HG03060 (cell line): ENCODE measurements around the gene FBRS.
"Not testable (repeated sequence)": the region's sequence is repeated elsewhere in the genome, so short reads cannot be mapped to it uniquely, and the experiment has no call there.

Experiments used
- ATAC-seq: cut with Tn5 transposase; IDR thresholded peaks from one replicate; pipeline ENCODE4 v1.9.1; 2021; ENCODE audit warnings: low read depth, moderate number of reproducible peaks; ENCODE audit not compliant: unreplicated experiment

The FBRS gene

DNA sequence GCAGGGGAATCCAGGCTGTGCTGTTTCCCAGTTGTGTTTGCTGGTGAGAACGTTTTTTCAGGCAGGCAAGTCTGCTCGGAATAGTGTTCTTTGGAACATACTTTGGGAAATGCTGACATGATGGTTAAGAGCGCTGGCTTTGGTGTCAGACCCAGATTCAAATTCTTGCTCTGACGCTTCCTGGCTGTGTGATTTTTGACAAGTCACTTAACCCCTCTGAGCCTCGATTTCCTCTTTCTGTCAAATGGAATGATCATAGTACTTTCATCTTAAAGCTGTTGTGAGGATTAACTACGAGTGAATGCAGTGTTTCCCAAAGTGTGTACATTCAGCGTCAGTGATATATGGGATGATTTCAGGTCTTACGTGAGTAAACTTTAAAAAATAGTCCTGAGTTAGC is 4.8 kb downstream of the FBRS start:
- no peak for ATAC-seq

DNA sequence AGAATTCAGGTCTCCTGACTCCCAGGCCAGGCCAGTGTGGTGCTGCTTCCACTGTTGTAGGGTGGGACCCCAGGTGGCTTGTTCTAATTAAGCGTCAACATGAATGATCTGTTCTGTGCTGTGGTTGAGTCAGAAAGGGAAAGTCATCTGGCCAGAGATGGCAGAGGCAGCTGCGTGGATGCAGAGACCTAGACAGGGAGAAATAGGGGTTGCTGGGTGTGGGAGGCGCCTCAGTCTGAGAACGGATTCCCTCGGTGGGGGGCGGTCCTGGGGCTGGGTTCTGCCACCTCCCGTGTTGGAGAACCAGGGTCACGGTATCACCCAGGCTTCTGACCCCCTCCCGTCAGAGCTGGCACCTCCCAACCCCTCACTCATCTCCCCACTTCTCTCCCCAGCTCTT is 5.6 kb downstream of the FBRS start:
- ATAC-seq: no peak

DNA sequence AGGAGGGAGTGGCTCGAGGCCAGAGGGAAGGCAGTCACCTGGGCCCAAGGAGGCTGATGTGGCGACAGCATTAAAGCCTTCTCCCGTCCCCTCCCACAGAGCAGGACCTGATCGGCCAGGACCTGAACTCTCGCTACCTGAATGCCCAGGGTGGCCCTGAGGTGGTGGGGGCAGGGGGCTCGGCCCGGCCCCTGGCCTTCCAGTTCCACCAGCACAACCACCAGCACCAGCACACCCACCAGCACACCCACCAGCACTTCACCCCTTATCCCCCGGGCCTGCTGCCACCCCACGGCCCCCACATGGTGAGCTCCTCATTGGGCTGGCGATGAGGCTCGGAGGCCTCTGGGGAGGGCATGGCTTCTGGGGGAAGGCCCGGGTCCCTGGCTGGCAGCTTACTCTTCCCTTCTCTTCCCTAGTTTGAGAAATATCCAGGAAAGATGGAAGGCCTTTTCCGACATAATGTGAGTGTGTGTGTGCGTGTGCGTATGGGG is 6.4 kb downstream of the FBRS start:
- ATAC-seq: no peak

DNA sequence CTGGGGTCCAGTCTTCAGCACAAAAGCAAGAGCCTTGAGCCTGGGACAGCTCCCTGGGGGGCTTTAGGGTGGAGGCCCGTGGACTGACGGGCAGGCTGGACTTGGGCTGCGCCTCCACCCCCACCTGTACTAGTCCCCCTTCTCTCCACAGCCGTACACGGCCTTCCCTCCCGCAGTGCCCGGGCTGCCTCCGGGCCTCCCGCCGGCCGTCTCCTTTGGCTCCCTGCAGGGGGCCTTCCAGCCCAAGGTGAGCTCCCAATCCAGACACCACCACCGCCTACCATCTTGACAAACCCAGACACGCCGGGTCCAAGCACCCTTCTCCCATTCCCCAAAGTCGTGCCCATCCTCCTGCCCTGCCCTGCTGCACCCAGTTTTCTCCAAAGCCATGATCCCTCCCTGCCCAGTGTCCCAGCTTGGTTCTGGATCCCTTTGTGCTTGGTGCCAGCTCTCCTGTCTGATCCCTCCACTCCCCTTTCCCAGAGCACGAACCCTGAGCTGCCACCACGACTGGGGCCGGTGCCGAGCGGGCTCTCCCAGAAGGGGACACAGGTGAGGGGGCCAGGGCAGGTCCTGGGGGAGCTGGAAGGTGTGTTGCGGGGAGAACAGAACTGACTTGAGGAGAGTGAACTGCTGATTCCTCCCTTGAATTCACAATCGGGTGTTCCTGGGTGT is 7.1 kb downstream of the FBRS start:
- no peak for ATAC-seq

DNA sequence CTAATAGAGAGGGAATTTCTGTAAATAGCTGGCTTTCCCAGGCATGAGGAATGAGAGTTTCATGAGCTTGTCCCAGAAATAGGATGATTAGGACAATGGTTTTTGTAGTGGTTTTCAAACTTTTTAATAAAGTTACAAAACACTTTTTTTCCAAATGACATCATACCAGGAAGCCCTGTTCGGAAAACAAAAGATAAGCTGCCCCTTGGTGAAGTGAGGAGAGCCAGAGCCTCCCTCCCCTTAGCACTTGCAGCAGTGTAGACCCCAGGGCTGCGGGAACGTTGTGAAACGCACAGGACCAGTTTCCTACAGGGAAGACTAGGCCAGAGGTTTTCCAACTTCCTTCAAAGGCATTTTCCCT is 7.6 kb downstream of the FBRS start:
- no peak for ATAC-seq

DNA sequence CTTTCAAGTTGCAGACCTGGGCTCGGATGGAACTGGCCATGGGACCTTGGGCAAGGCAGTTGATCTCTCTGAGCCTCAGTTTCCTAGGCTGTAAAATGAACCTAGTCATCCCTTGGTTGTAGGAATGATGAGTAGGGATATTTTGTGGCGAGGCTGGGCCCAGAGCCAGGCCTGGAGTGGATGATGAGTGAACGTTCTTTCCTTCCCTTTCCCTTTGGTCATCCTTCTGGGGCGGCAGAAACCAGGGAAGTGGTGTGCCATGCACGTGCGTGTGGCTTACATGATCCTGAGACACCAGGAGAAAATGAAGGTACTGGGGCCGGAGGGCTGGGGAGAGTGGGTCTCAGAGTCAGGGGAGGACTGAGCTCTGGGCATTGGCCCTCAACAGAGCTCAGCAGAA is 8.4 kb downstream of the FBRS start:
- ATAC-seq: no peak

DNA sequence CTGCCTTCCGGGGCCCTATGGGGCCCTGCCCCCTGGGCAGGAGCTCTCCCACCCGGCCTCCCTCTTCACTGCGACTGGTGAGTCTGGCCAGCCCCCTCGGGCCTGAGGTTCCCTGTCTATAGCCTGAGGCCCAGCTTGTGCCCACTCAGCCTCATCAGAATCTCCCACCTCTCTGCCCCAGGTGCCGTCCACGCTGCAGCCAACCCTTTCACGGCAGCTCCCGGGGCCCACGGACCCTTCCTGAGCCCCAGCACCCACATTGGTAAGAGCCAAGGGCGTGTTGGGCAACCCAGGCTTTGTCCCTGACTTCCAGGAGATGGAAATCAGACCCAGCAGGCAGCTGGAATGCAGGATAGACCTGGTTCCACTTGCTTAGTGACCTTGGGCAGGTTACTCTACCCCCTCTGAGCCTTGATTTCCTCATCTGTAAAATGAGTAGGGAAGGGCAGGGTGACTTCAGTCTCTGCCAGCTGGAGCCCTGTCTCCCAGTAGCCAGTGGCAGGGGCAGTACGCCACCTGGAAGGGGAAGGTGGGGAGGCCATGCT is 9.2 kb downstream of the FBRS start:
- no peak for ATAC-seq

DNA sequence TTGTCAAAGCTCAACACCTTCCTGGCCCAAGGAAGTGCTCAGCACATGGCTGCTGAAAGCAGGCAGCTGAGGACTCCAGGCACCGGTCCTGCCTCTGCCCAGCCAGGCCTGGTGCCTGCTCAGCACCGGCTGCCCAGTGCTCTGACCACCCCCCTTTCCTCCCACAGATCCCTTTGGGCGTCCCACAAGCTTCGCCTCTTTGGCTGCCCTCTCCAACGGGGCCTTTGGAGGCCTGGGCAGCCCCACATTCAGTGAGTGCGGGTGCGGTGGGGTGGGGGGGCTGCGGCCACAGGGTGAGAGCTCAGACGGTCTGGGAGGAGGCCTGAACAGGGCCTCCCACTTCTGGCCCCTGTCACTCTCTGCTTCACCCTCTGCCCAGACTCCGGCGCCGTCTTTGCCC is 10.2 kb downstream of the FBRS start:
- ATAC-seq: no peak

DNA sequence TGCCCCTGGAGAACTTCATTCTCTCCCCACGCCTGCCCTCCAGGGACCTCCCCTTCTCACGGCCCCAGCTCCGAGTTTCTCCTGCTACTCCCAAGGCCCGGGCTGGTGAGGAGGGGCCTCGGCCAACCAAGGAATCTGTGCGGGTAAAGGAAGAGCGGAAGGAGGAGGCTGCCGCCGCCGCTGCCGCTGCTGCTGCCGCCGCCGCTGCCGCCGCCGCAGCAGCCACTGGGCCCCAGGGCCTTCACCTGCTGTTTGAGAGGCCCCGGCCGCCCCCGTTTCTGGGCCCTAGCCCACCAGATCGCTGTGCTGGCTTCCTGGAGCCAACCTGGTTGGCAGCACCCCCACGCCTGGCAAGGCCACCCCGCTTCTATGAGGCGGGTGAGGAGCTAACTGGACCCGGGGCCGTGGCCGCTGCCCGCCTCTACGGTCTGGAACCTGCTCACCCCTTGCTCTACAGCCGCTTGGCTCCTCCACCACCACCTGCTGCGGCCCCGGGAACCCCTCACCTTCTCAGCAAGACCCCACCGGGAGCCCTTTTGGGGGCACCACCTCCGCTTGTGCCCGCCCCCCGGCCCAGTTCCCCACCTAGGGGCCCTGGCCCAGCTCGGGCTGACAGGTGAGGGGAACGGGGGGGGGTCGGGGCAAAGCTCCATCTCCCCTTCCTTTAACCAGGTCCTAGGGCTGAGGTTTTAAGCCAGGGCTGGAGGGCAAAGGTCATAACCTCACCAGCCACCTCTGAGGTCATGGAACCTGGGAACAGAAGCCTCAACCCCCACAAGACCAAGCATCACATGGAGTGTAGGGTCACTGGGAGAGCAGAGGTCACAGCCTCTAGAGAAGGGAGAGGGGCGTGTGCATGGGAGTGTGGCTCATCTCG is 11.0 kb downstream of the FBRS start:
- ATAC-seq: no peak

DNA sequence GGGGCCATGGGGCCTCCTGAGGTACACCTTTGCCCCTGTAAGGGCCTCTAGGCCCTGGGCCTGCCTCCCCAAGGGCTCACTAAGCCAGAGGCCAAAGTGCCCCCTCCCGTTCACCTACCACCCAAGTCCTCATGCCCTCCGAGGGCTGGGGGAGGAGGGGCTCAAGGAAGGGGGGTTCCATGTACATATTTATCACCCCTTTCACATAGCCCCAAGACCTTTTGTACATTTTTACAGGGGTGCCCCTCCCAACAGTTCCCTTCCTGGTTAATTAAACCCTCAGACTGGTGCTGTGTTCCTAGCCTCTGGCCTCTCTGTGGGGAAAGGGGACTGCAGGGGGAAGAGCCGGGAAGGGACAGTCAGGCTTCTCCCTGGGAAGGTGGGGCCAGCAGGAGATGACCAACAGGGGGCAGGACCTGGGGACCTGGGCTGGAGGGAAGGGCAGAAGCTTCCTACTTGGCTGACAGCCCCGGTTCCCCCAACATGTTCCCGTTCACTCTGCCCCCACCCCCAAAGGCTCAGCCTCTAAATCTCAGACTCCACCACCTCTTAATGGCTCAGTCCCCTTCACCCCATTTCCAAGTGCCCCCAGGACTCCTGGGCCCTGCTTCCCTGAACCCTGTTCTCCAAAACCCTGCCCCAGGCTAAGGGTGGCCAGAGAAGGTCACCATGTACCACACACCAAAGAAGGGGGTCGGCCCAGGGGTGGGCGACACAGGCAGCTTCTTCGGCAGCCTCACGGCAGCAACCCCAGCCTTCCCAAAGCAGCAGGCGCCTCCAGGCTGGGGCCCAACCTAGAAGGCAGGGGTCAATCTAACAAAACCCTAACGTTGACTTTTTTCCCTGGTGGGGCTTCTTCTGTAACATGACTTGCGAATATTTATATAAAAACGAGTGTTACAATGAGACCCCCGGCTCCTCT is 11.9 kb downstream of the FBRS start:
- ATAC-seq: no peak

DNA sequence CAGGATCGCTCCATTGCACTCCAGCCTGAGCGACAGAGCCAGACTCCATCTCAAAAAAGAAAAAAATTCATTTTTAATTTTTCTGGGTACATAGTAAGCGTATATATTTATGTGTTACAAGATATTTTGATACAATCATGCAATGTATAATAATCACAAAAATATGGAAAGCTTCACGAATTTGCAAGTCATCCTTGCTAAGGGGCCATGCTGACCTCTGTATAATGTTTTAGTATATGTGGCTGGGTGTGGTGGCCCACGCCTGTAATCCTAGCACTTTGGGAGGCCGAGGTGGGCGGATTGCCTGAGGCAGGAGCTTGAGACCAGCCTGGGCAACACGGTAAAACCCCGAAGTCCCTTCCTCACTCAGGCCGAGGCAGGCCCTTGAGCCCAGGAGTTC is 16.9 kb downstream of the FBRS start:
- no peak for ATAC-seq

DNA sequence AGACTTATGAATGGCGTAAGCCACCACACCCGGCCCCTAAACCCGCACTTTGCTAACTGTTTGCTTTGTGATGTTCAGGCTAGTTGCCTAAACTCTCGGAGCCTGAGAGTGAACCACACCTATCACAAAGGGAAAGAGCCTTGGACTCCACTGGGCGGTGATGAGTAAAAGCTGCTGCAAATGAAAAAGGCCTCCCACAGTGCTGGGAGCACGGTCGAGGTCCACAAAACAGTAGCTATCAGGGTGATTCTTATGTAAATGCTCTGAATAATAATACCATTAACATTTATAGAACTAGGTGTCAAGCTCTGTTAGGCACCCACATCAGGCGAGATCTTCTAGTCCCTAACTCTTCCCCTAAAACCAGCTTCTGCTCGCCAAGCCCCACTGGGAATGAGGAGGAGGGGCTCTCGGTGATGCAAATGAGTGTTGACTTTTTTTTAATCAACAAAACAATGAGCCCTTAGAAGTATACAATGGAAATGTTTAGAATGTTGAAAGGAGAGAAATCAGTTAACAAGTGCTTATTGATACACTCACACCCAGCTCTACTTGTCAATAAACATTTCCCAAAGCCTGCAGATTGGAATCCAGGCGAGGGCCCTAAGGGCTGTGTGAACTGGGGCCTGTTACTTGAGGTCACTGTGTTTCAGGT is 19.8 kb downstream of the FBRS start:
- no peak for ATAC-seq

DNA sequence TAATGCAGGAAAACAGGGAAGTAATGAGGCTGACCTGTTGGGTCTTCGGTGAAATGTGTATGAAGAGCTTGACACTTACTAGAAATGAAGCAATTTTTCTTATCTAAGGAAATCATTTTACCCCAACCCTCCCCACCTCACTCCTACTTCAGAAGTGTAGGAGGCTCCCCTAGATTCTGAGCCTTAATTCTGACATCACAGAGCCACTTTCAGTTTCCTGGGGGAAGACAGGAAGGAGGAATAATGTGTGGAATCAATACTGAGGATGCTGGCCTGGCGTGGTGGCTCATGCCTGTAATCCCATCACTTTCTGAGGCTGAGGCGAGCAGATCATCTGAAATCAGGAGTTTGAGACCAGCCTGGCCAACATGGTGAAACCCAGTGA is 20.3 kb downstream of the FBRS start:
- ATAC-seq: no peak

DNA sequence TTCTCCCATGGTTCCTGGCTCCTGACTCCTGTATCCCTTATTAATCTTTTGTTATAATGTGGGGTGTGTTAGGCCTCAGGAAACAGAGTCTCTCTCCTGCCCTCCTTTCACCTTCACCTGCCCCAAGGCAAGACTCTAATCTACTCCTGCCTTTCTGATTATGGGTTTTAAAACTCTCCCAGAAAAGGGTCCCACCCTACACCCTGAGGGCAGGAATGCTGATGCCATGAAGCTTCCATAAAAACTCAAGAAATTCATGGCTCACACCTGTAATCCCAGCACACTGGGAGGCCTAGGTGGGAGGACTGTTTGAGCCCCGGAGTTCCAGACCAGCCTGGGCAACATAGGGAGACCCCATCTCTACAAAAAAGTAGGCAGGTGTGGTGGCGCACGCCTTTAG is 22.1 kb downstream of the FBRS start:
- no peak for ATAC-seq

DNA sequence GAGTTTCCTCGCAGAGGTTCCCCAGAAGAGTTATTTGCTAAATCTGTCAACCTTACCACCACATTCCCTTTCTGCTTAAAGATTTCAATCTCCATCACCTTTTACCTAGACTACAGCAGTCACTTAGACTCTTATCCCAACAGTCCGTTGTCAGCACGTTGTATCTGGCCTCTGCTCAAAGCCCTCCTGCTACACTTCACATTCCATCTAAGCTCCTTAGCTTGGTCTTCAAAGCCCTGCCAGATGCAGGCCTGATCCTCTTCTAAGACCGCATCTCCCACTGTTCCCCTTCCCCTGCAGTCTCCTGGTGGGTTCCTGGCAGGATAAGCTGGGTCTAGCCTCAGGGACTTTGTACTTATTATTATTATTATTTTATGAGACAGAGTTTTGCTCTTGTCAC is 30.5 kb downstream of the FBRS start:
- no peak for ATAC-seq

DNA sequence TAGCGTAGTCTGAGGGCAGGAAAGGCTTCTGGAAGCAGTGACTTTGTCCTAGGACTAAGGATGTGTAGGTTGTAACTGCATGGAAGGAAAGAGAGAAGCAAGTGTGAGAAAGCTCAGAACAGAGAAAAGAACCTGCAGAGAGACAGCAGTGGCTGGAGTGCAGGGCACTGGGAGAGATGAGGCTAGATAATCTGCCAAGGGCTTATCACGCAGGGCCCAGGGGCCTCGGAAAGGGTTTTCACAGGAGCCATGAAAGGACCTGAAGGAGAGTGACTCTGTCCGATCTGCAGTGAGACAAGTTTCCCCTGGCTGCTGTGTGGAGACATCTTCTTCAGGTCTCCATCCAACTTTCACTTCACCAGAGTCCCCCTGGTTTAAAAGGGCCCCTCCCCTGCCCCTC is 33.7 kb downstream of the FBRS start:
- ATAC-seq: no peak

DNA sequence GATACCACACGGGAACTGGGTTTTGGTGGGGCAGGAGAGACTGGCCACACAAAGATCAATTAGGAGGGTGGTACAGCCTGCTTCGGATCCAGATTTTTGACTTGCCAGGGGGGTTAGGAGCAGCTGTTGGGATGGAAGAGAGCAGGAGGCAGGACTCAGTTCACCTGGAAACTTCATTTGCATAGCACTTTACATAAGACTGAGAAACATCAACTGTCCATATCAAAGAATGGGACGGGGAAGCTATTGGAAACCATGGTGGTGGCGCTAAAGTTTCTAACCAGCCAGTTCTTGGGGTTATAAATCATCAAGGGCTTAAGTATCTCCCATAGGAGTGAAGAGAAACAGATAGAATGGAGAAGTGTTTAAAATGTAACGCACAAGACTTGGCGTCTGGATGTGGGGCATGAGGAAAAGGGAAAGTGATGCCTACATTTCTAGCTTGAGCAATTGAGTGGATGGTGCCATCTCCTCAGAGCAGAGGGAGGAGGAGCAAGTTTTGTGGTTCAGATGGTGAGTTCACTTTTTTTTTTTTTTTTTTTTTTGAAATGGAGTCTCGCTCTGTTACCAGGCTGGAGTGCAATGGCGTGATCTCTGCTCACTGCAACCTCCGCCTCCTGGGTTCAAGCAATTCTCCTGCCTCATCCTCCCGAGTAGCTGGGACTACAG is 34.3 kb downstream of the FBRS start:
- ATAC-seq: no peak

DNA sequence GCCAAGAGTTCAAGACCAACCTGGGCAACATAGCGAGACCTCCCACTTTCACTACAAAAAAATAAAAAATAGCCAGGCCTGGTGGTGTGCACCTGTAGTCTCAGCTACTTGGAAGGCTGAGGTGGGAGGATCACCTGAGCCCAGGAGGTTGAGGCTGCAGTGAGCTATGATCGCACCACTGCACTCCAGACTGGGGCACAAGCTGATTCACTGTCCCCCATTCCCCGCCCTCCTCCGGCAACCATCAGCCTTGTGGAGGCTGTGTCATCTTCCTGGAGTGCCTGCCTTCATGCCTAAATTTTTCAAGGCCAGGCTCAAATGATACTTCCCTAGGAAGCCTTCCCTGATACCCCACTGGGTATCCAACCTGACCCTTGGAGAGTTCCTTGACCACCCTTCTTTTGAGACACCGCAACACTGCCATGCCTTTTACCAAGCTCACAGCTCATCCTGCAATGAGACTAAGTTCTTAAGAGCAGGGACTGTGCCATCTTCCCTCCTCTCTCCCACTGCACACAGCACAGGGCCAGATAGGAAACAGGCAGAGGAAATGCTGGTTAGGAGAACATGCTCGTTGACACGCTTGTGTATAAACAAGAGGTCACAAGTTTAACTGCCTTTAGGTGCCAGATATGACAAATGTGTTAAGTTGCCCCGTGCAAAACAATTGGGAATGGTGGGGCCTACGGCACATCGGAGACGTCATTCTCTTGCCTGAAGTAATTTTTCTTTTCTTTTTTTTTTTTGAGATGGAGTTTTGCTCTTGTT is 36.9 kb downstream of the FBRS start:
- no peak for ATAC-seq

DNA sequence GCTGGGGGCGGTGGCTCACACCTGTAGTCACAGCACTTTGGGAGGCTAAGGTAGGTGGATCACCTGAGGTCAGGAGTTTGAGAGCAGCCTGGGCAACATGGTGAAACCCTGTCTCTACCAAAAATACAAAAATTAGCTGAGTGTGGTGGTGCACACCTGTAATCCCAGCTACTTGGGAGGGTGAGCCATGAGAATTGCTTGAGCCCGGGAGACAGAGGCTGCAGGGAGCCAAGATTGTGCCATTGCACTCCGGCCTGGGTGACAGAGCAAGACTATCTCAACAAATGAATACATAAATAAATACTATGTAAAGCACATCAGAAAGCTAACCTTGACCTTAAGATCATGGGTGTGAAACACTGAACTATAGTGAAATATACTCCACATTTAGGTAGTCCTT is 38.4 kb downstream of the FBRS start:
- ATAC-seq: not testable (repeated sequence)
